Right atrium auricular region (tissue), 2 donors: ENCODE results near the gene TRIM66. TPM values are rescaled to one million over a fixed set of nuclear protein-coding genes. Genes with fewer than 3 reads are reported as not detected.

Experiments used
- DNase-seq: peaks from one replicate; pipeline ENCODE4 v3.0.0-alpha.2; 2019; ENCODE audit warnings: low spot score
- H3K27ac ChIP-seq, 2 donors: fragments of 200-600 bp; sonication (generic); 1 replicate in 1 of 2; 2 replicates in 1 of 2; pipeline ENCODE4 v1.5.1; 2016 to 2019
- H3K27me3 ChIP-seq, 2 donors: fragments of 200-600 bp; sonication (generic); one replicate each; pipeline versions ENCODE4 v1.5.1 to v1.6.0; 2017 to 2019
- H3K36me3 ChIP-seq: fragments of 200-600 bp; sonication (generic); one replicate; pipeline ENCODE4 v1.5.1; 2016
- H3K4me1 ChIP-seq, 2 donors: fragments of 200-600 bp; sonication (generic); one replicate each; pipeline versions ENCODE4 v1.5.1 to v1.6.0; 2017 to 2019
- H3K4me3 ChIP-seq, 2 donors: fragments of 200-600 bp; sonication (generic); 1 replicate in 1 of 2; 2 replicates in 1 of 2; pipeline ENCODE4 v1.5.1; 2017 to 2019; ENCODE audit warnings: mild to moderate bottlenecking in 1 of 2, moderate library complexity in 1 of 2
- H3K9me3 ChIP-seq, 2 donors: fragments of 200-600 bp; sonication (generic); one replicate each; pipeline ENCODE4 v1.5.1; 2019
- CTCF ChIP-seq, 2 donors: fragments of 200-600 bp; sonication (generic); IDR thresholded peaks; one replicate each; pipeline ENCODE4 v1.5.1; 2019; ENCODE audit warnings: antibody characterized with exemption in 2 of 2
- total RNA-seq, 2 donors: library from RNA; depleted of rRNA; stranded (reverse); fragments of >200 nt; gene quantifications; one replicate each; pipeline ENCODE4 v1.1.0, GENCODE V29; 2016

The TRIM66 gene
- total RNA-seq, 2 donors from 2014 or later = 0.56 to 3.7 TPM

- no peaks in the 10 kb centered on the region for H3K9me3 ChIP-seq
- H3K36me3 ChIP-seq = peaks cover 31% of the 10 kb centered on the region
- DNase-seq = peak; percentile 76
- H3K27ac ChIP-seq = peak overlapping the region; percentile 83 to 94
- H3K4me3 ChIP-seq = no peak overlapping the region
- TF ChIP-seq CTCF (IDR thresholded peaks at IDR 0.05) = no peak
- H3K4me1 ChIP-seq = peaks cover 0 to 99% of the 10 kb centered on the region in 2 donors
- H3K27me3 ChIP-seq = no peaks in the 10 kb centered on the region
Observed at GRCh38 chr11:8717876-8718753, 35.6 kb upstream of the TRIM66 start.

GRCh38 chr11:8717544-8717875, 35.0 kb upstream of the TRIM66 start:
- Histone ChIP-seq H3K27ac (peak overlapping the region; percentile 83 to 94), H3K4me1 (peaks cover 0 to 96% of the 10 kb centered on the region in 2 donors), H3K9me3 (no peaks in the 10 kb centered on the region), H3K4me3 (no peak overlapping the region), H3K36me3 (peaks cover 36% of the 10 kb centered on the region), H3K27me3 (no peaks in the 10 kb centered on the region)
- TF ChIP-seq CTCF (IDR thresholded peaks at IDR 0.05) = no peak
- no peak for DNase-seq

GRCh38 chr11:8715501-8715900, 33.0 kb upstream of the TRIM66 start:
- Histone ChIP-seq H3K4me1 (peaks cover 0 to 77% of the 10 kb centered on the region in 2 donors), H3K36me3 (peaks cover 52% of the 10 kb centered on the region), H3K27me3 (no peaks in the 10 kb centered on the region), H3K4me3 (no peak overlapping the region), H3K9me3 (no peaks in the 10 kb centered on the region), H3K27ac (peak overlapping the region; percentile 83 to 94)
- peak; percentile 73 for DNase-seq
- TF ChIP-seq CTCF (IDR thresholded peaks at IDR 0.05) = no peak

- peak overlapping the region; percentile 83 to 94 for H3K27ac ChIP-seq
- H3K36me3 ChIP-seq = peaks cover 54% of the 10 kb centered on the region
- no peaks in the 10 kb centered on the region for H3K9me3 ChIP-seq
- no peak for DNase-seq
- no peaks in the 10 kb centered on the region for H3K27me3 ChIP-seq
- TF ChIP-seq CTCF (IDR thresholded peaks at IDR 0.05) = no peak
- H3K4me3 ChIP-seq = no peak overlapping the region
- peaks cover 0 to 77% of the 10 kb centered on the region in 2 donors for H3K4me1 ChIP-seq
Observed at GRCh38 chr11:8714622-8715225, 32.3 kb upstream of the TRIM66 start.

GRCh38 chr11:8713760-8714454, 31.4 kb upstream of the TRIM66 start:
- H3K36me3 ChIP-seq = peaks cover 54% of the 10 kb centered on the region
- no peak for TF ChIP-seq CTCF (IDR thresholded peaks at IDR 0.05)
- H3K4me3 ChIP-seq = no peak overlapping the region
- H3K27me3 ChIP-seq = no peaks in the 10 kb centered on the region
- H3K9me3 ChIP-seq = no peaks in the 10 kb centered on the region
- H3K27ac ChIP-seq = peak overlapping the region; percentile 83 to 94
- DNase-seq = no peak
- H3K4me1 ChIP-seq = peaks cover 0 to 77% of the 10 kb centered on the region in 2 donors
